Pulmonary artery endothelial cell (primary cell): ENCODE data around the gene RASD1. TPM values are rescaled to one million over a fixed set of nuclear protein-coding genes. Genes with fewer than 3 reads are reported as not detected.
A peak's percentile ranks its signal among the peaks of the same experiment; 100 is the strongest.

Experiments
- DNase-seq: peaks from one replicate; pipeline ENCODE4 v3.0.0-alpha.2; 2011; ENCODE audit warnings: low read depth, low spot score
- total RNA-seq: library from RNA; depleted of rRNA; stranded (reverse); fragments of >200 nt; gene quantifications from 2 replicates; pipeline ENCODE4 v1.2.3, GENCODE V29; 2014

Gene RASD1
- 9.2 and 14.7 TPM in 2 replicates for total RNA-seq

DNA sequence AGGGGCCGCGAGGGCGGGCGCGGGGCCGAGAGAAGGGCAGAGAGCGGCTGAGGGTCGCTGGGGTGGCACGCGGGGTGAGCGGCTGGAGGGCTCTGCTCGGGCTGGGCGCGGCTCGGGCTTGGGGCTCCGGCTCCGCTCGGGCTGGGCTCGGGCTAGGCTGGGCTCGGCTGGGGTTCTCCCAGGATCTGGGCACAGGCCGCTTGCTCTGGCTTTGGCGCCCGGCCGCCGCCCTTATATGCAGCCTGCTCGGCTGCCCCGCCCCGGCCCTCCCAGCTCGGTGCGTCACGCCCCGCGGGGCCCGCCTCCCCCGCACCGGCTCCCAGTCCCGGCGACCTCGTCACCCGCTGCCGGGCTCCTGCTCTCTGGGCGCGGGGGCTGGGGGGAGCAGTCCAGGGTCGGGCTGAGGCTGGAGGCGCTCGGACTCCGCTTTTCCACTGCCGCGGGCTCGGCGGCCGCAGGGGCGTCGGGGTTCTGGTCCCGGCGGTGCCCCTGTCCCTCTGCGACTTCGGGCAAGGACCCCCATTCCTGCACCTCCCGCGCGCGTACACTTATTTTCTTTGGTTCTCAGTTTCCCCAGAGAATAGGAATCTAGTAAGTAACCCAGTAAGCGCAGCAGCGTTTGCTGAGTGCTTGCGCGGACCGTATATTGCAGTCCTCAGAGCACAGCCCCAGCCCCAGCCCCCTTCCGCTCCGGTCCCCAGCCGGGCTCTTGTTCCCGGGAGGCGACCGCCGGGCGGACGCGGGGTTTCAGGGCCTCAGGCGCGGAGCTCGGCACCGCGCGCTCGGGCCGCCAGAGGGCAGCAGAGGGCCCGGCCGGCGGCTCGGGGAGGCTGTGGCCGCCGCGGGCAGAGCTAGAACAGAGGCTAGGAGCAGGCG, at the start of gene RASD1:
Gene RASD1, minus strand, starts transcription at position 207 of the 876 bp plus-strand sequence. CDS start 214 bp downstream, outside the sequence.
- DNase-seq = peak; percentile 43

- DNase-seq = no peak
Observed at GRCh38 chr17:17545984-17546383, 49.8 kb upstream of the RASD1 start.

GRCh38 chr17:17545031-17545820, 49.0 kb upstream of the RASD1 start:
- no peak for DNase-seq

DNA sequence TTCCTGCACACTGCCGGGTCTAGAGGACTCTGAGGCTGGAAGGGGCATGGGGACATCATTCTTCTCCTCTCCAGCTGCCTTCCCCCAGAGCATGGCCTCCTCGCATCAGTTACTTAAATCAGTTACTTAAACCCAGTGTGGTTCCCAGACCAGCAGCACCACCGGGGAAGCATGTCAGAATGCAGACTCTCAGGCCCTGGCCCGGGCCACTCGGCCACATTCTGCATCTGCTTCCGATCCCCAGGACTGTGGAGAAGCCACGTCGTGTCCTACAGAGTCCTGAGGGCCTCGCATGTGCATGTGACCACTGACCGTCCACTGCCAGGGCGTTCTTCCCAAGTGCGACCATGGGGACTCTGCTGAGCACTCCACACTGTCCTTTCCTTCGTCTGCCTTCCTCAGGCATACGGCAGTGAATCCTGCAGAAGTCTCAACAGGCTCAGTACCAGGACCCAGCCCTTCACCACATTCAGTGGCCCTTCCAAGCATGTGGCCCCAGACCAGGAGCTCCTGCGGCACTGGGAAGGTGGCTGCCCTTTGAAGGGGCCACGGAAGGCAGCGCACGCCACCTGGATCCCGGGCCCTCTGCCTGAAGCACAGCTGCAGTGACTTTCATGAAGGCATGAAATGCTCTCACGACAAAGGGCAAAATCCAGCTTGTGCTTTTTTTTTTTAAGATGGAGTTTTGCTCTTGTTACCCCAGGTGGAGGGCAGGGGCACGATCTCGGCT, 46.9 kb upstream of the RASD1 start:
- no peak for DNase-seq

DNA sequence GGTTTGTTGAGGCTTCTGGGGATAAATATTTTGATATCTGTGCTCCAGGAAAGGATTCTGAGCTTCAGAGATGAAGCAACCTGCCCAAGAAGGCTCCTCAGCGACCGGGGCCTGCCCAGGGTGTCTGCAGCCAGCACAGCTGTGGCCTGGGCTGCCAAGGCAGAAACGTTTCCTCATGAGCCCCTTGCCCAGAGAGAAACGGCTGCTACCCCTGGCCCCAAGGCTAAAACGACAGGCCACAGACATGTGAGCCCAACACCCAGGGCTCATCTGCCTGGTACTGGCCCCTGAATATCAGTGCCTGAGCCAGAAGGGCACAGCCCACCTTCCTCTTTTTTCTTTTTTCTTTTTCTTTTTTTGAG, 45.4 kb upstream of the RASD1 start:
- no peak for DNase-seq

GRCh38 chr17:17540935-17541639, 44.9 kb upstream of the RASD1 start:
- no peak for DNase-seq

GRCh38 chr17:17540278-17540906, 44.2 kb upstream of the RASD1 start:
- DNase-seq = no peak

DNA sequence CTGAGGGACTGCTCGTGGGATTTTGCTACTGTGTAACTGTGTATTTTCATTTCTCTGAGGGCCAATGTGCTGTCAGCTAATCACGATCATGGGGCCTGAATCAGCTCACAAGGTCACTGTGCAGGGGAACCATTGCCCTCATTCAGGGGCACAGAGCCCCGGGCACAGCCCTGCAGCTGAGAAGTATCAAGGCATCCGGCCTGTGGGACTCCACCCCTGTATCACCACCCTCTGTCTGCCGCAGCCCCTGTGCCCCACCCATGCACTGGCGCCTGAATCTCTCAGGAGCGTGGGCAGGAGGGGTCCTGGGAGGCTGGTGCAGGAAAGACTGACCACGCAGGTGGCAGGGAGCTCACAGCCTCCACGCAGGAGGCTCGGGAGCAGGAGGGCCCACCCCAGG, 43.4 kb upstream of the RASD1 start:
- no peak for DNase-seq

GRCh38 chr17:17538417-17539391, 42.5 kb upstream of the RASD1 start:
- DNase-seq = no peak

- DNase-seq = no peak
Observed at GRCh38 chr17:17537311-17538099, 41.3 kb upstream of the RASD1 start.

GRCh38 chr17:17536702-17537101, 40.5 kb upstream of the RASD1 start:
- DNase-seq = no peak

DNA sequence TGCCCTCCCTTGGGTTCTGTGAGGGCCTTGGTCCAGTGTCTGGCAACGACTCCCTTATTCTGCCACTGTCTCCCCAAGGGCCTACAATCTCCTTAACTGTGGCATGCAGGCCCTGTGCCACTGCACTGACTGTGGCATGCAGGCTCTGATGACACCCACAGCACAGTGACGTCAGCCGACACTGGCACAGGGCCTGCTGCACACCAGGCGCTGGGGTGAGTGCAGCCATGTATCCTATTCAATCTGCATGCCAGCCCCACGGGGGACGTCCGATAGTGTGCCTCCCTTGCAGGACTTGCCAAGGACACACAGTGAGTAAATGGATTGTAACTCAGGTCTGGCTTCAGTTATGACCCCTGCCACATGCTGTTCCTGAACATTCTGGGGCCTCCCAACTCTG, 39.8 kb upstream of the RASD1 start:
- no peak for DNase-seq

GRCh38 chr17:17533901-17534441, 37.8 kb upstream of the RASD1 start:
- no peak for DNase-seq

DNA sequence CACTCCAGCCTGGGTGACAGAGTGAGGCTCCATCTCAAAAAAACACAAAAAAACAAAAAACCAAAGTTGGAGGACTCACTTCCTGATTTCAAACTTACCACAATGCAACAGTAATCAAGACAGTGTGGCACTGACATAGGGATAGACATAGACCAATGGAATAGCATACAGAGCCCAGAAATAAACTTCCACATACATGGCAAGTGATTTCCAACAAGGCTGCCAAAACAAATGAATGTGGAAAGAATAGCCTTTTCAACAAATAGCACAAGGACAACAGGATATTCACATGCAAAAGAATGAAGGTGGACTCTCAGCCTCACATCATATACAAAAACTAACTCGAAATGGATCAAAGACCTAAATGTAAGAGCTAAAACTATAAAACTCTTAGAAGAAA, 36.8 kb upstream of the RASD1 start:
- DNase-seq = no peak

- DNase-seq = no peak
Observed at GRCh38 chr17:17531156-17531555, 35.0 kb upstream of the RASD1 start.

GRCh38 chr17:17528696-17529652, 32.8 kb upstream of the RASD1 start:
- no peak for DNase-seq

GRCh38 chr17:17527956-17528500, 31.8 kb upstream of the RASD1 start:
- DNase-seq = no peak
